ENCODE results near the gene GPATCH1.
"Not testable (repeated sequence)": the region's sequence is repeated elsewhere in the genome, so short reads cannot be mapped to it uniquely, and the experiment has no call there.

- not testable (repeated sequence) for TF ChIP-seq PRDM1 (tag by site-specific recombination; IDR thresholded peaks at IDR 0.05); CTCF (tag by site-specific recombination; IDR thresholded peaks at IDR 0.05); ZNF398 (tag by site-specific recombination; IDR thresholded peaks at IDR 0.05); ZNF302 (tag by site-specific recombination; IDR thresholded peaks at IDR 0.05; ENCODE audit: low read depth); ZNF530 (tag by site-specific recombination; IDR thresholded peaks at IDR 0.05; ENCODE audit: low read depth); ZNF768 (tag by site-specific recombination; IDR thresholded peaks at IDR 0.05); TCF7L2 (IDR thresholded peaks at IDR 0.05; ENCODE audit: borderline replicate concordance, low read depth, low read length); ZNF274 (IDR thresholded peaks at IDR 0.05; ENCODE audit: low read length); ZNF274 (tag by site-specific recombination; IDR thresholded peaks at IDR 0.05; ENCODE audit: borderline replicate concordance); YY1 (tag by site-specific recombination; IDR thresholded peaks at IDR 0.05); ZBTB26 (tag by site-specific recombination; optimal IDR thresholded peaks at IDR 0.05); ZNF354C (tag by site-specific recombination; IDR thresholded peaks at IDR 0.05; ENCODE audit: borderline replicate concordance, low read depth); ZNF311 (tag by site-specific recombination; IDR thresholded peaks at IDR 0.05; ENCODE audit: borderline replicate concordance); ZNF830 (tag by site-specific recombination; IDR thresholded peaks at IDR 0.05; ENCODE audit: low read depth); ZSCAN16 (tag by site-specific recombination; IDR thresholded peaks at IDR 0.05)
Observed at GRCh38 chr19:33166037-33166436, 85.1 kb downstream of the GPATCH1 start.
